ENCODE data around the gene UBXN7.
A peak's percentile ranks its signal among the peaks of the same experiment; 100 is the strongest.
"Not testable (repeated sequence)": the region's sequence is repeated elsewhere in the genome, so short reads cannot be mapped to it uniquely, and the experiment has no call there.

UBXN7 gene

DNA sequence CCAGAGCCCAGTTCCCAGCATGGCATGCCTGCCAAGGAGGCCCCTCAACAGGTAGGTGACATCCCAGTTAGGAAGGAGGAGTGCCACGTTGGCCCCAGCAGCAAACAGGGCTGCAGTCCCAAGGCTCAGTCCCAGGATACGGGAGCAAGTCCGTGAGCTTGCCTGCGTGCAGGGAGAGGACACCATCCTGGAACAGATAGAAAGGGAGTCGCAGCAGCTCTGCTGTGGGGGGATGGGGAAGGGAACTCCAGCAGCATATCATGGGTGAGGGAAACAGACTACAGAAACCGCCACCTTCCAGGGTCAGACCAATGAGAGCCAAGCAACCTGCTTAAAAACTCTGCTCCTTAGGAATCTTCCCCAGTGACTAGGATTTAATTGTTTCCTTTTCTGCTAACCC lies 104.8 kb downstream of the UBXN7 start:
- H3K27ac ChIP-seq: no peak overlapping the region
- H3K4me3 ChIP-seq: no peak overlapping the region

DNA sequence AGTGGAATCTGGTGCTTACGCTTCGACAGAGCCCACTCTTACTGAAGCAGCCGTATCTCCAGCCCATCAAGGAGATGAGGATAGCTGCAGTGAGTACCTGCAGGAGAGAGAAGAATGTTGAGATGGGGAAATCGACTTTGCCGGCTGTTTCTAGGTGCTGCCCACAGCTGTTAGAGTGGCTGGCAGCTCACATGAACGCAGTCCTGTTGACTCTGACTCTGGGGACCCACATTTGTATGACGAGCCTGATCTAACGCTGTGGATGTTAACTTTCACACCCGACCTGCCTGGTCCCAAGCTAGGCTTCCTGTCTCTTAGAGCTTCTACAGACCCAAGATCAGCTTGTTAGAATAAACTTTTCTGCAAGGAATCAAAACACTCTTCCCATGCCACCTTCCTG lies 105.3 kb downstream of the UBXN7 start:
- no peak overlapping the region for H3K27ac ChIP-seq
- H3K4me3 ChIP-seq: no peak overlapping the region

DNA sequence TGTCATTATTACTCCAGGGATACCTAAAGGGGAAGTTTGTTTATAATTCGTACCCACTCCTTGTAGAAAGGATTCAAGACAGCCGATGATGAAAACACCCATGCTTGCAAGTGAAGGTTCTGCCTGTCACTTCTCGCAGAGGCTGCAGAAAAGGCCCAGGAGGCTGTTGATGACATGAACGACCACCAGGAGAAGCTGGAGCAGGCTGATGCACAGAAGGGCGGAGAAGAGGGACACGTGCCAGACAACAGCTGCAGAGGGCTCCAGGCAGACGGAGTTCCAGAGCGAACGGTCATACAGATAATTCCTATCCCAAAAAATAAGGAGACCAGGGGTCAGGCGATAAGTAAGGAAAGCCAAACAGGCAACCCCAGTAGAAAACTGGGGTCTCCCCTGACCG lies 108.5 kb downstream of the UBXN7 start:
- Histone ChIP-seq H3K4me3 (no peak overlapping the region), H3K27ac (no peak overlapping the region)

DNA sequence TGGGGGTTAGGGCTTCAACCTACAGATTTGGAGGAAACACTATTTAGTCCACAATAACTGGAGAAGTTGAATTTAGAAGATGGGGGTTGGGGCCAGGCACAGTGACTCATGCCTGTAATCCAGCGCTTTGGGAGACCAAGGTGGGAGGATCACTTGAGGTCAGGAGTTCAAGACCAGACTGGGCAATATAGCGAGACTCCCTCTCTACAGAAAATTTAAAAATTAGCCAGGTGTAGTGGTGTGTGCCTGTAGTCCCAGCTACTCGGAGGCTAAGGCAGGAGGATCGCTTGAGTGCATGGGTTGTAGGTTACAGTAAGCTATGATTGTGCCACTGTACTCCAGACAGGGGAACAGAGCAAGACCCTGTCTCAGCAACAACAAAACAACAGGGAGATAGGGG lies 109.2 kb downstream of the UBXN7 start:
- Histone ChIP-seq H3K4me3 (no peak overlapping the region), H3K27ac (no peak overlapping the region)

DNA sequence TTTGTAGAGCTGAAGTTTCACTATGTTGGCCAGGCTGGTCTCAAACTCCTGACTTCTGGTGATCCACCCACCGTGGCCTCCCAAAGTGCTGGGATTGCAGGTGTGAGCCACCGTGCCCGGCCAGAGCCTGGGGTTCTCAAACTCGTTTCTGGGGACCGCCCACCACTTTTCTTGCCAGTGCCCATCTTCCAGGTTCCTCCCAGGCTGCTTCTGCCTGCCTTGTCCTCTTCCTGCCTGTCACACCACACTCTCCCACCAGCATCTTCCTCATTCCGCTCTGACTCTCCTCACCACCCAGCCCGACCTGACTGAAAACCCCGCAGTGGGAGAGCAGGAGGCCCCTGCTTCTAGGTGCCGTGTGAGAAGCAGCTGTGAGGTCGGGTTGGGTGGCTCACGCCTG lies 111.1 kb downstream of the UBXN7 start:
- Histone ChIP-seq H3K27ac (no peak overlapping the region), H3K4me3 (no peak overlapping the region)

DNA sequence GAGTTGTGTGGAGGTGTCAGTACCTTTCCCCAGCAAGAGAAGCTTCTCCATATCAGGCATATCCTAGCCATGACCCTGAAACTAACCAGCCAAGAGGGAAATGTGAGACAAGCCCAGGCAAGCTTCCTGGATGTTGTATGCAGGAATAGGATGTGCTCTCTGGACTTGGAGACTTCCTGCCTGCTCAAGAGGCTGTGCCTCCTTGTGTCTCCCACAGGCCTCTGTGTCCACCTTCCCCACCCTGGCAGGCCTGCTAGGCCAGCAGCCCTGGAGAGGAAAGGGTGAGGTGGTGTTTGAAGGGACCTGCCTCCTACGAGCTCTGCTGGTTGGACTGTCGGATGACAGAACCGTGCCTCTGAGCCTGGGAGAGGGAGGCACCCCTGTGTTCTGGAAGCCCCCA lies 112.1 kb downstream of the UBXN7 start:
- Histone ChIP-seq H3K27ac (peak overlapping the region in 4 of 21 experiments; percentile 2 to 57 (median 14)), H3K4me3 (no peak overlapping the region)

DNA sequence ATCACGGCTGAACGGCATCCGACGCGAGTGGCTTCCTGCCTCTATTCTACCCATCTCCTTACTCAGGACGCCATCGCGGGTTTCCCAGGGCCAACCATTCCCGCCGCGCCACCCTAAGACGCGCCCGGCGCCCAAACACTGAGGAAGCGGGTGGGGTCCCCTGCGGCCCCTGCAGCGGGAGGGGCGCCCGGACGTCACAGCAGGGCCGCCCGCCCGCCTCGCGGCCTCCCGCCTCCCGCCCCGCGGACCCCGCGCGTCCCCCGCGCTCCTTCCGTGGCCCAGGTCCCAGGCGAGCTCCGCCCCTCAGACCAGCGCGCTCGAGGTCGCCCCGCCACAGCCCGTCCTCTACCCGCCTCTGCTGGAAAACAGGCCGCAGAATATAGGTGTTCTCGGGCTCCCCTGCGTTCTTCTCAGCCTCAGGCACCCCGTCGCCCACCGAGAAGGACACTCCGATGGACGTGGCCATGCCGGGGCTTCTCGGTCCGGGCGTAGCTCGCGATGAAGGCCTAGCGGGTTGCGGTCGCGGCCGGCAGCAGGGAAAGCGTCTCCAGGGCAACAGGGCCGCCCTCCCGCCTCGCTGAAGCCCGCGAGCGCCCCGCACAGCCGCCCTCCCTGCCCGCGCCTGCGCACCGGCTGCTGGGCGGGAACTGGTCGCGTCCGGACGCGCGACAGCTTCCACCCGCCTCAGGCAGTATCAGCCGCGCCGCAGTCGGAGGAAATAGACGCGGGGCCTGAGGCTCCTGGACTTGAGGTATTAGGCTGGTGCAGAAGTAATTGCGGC lies 114.3 kb downstream of the UBXN7 start, which contains the start of gene DYNLT2B:
Gene DYNLT2B, minus strand, starts transcription at position 554 of the 781 bp plus-strand sequence. Its CDS starts 88 bp downstream, at position 466.
- Histone ChIP-seq H3K4me3 (peak within 1 kb of the TSS; percentile 48 to 93 (median 83)), H3K27ac (peak within 1 kb of the TSS; percentile 55 to 98 (median 91))

DNA sequence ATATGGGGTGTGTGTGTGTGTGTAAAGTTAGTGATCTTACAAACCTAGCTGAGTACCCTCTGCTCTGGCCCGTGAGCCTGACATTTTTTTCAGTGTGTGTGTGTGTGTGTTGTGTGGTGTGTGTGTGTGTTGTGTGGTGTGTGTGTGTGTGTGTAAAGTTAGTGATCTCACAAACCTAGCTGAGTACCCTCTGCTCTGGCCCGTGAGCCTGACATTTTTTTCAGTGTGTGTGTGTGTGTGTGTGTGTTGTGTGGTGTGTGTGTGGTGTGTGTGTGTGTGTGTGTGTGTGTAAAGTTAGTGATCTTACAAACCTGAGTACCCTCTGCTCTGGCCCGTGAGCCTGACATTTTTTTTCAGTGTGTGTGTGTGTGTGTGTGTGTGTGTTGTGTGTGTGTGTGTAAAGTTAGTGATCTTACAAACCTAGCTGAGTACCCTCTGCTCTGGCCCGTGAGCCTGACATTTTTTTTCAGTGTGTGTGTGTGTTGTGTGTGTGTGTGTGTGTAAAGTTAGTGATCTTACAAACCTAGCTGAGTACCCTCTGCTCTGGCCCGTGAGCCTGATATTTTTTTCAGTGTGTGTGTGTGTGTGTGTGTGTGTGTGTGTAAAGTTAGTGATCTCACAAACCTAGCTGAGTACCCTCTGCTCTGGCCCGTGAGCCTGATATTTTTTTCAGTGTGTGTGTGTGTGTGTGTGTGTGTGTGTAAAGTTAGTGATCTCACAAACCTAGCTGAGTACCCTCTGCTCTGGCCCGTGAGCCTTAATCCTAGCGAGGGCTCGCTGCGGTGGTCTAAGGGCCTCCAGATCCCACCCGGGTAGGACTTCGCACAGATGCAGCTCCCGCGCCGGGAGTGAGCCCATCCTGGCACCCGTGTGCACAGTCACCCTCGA lies 115.2 kb downstream of the UBXN7 start:
- Histone ChIP-seq H3K27ac (peak overlapping the region; percentile 55 to 98 (median 91)), H3K4me3 (peak overlapping the region; percentile 48 to 93 (median 83))

DNA sequence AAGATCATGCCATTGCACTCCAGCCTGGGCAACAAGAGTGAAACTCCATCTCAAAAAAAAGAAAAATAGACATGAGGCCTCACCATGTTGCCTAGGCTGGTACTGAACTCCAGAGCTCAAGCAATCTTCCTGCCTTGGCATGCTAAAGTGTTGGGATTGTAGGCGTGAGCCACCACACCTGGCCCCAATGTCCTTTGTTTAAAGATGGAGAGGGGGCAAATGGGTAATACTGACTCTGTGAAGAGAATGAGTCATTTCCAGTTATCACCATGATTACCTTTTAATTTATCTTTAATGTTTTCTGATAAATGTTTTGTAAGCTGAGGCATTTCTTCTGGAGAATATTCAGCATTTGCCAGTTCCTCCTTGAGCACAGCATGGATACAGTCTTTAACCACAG lies 116.4 kb downstream of the UBXN7 start:
- H3K27ac ChIP-seq: peak overlapping the region in 1 of 21 experiments; percentile 2
- no peak overlapping the region for H3K4me3 ChIP-seq

DNA sequence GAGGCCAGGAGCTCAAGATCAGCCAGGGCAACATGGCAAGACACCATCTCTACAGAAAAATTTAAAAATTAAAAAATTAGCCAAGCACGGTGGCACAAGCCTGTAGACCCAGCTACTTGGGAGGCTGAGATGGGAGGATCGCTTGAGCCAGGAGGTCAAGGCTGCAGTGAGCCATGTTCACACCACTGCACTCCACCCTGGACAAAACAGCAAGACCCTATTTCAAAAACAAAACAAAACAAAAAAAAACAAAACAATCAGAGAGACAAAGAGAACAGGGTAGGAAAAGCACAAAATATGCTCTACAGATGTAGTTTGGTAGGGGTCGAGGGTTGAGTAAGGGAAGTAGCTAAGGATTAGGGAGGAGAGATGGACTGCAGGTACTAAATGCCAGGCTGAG lies 117.6 kb downstream of the UBXN7 start:
- Histone ChIP-seq H3K4me3 (no peak overlapping the region), H3K27ac (no peak overlapping the region)

DNA sequence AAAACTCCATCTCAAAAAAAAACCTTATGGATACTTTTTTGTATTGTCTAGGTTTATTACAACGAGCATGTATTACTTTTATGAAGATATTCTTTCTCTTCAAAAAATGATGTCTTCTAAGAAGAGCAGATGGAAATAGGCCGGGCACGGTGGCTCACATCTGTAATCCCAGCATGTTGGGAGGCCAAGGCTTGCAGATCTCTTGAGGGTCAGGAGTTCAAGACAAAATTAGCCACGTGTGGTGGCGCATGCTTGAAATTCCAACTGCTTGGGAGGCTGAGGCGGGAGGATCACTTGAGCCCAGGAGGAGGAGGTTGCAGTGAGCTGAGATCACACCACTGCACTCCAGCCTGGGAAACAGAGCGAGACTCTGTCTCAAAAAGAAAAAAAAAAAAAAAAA lies 118.1 kb downstream of the UBXN7 start:
- not testable (repeated sequence) for H3K4me3 ChIP-seq, H3K27ac ChIP-seq

DNA sequence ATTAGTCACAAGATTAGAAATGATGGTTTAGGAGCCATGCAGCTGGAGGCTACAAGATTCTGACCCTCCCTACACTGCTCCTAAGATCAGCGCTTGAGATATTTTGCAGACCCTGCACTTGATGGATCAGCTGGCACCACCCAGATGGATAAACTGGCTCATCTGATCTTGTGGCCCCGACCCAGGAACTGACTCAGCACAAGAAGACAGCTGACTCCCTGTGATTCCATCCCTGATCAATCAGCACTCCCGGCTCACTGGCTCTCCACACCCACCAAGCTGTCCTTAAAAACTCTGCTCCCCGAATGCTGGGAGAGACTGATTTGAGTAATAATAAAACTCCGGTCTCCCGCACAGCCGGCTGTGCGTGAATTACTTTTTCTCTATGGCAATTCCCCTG lies 129.3 kb downstream of the UBXN7 start:
- not testable (repeated sequence) for H3K27ac ChIP-seq, H3K4me3 ChIP-seq

DNA sequence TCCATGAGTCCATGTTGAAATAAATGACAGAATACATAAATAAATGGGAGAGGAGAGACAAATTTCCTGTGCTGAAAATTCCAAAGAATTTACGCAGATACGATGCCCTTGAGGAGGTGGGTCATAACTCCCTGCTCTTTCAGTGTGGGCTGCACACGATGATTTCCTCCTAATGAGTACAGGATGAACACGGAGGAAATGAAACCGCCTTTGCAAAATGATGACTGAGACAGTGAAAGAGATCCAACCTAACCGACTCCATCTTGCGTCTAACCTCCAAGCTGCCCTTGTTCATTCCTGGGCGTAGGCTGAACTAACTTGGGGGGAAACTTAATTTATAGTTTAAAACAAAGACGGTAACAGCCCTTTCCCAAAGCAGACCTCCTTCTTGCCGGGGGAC lies 129.7 kb downstream of the UBXN7 start:
- H3K4me3 ChIP-seq, H3K27ac ChIP-seq: not testable (repeated sequence)

DNA sequence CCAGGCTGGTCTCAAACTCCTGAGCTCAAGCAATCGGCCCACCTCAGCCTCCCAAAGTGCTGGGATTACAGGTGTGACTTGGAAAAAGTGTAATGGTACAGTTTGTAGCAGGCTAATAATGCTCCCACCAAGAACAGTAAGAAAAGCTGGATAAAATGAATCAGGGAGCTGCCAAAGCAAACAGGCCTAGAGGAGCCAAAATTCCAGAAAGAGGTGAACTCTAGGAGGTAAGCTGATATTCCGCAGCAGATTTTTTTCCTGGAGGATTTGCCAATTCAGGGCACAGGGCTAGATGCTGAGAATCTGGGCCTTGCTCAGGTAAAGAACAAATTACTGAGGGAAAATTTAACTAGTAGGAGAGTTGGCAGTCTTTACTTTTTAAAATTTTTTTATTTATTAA lies 133.7 kb downstream of the UBXN7 start:
- no peak overlapping the region for H3K27ac ChIP-seq
- no peak overlapping the region for H3K4me3 ChIP-seq

All from skin epidermis (tissue), 12 donors.